Esophagus squamous epithelium (tissue), 5 donors: Measurements from ENCODE around the gene MLLT3. TPM values are rescaled to one million over a fixed set of nuclear protein-coding genes. Genes with fewer than 3 reads are reported as not detected.

Experiments used
- DNase-seq: peaks from one replicate; lab custom pipeline; 2025; lab: John Stamatoyannopoulos, UW
- H3K27ac ChIP-seq, 4 donors: fragments of 200-600 bp; sonication (generic); one replicate each; pipeline ENCODE4 v1.5.1; 2016 to 2019; ENCODE audit warnings: mild to moderate bottlenecking in 1 of 4
- H3K27me3 ChIP-seq, 4 donors: fragments of 200-600 bp; sonication (generic); 1 replicate in 3 of 4; 2 replicates in 1 of 4; pipeline versions ENCODE4 v1.5.1 to v1.6.0; 2017 to 2021; ENCODE audit warnings: antibody characterized with exemption in 1 of 4
- H3K36me3 ChIP-seq, 3 donors: fragments of 200-600 bp; sonication (generic); one replicate each; pipeline ENCODE4 v1.5.1; 2016 to 2019
- H3K4me1 ChIP-seq, 3 donors: fragments of 200-600 bp; sonication (generic); one replicate each; pipeline ENCODE4 v1.5.1; 2017 to 2019
- H3K4me3 ChIP-seq, 4 donors: fragments of 200-600 bp; sonication (generic); 1 replicate in 3 of 4; 2 replicates in 1 of 4; pipeline ENCODE4 v1.5.1; 2016 to 2019; ENCODE audit warnings: mild to moderate bottlenecking in 2 of 4, moderate library complexity in 1 of 4
- H3K9me3 ChIP-seq, 3 donors: fragments of 200-600 bp; sonication (generic); one replicate each; pipeline ENCODE4 v1.5.1; 2016 to 2019
- CTCF ChIP-seq, 6 experiments: fragments of 450-650 bp in 4 of 6; fragments of 200-600 bp in 2 of 6; sonication (generic) in 2 of 6; IDR thresholded peaks; one replicate each; pipeline ENCODE4 v1.5.1; 2016 to 2019; ENCODE audit warnings: antibody characterized with exemption in 6 of 6, mild to moderate bottlenecking in 4 of 6, moderate library complexity in 4 of 6
- POLR2A ChIP-seq, 4 donors: fragments of 450-650 bp; IDR thresholded peaks; one replicate each; pipeline ENCODE4 v1.6.1; 2017; ENCODE audit warnings: antibody characterized with exemption in 4 of 4, mild to moderate bottlenecking in 4 of 4, moderate library complexity in 3 of 4
- WGBS, 2 donors: methylation state at CpG; one replicate each; pipeline ENCODE4 v1.1.5; 2018; 5-methylcytosine and 5-hydroxymethylcytosine counted together
- intact Hi-C: fragments of 100-400 bp; cut with DNase I; formaldehyde crosslinking; loops from one replicate; pipeline ENCODE4 v1.15.0; 2022
- total RNA-seq, 4 donors: library from RNA; depleted of rRNA; stranded (reverse); fragments of >200 nt; gene quantifications; one replicate each; pipeline ENCODE4 v1.1.0, GENCODE V29; 2016
- donor health status: DM: yes; HTN: yes; CAD: no.

MLLT3 gene
- total RNA-seq, 4 donors from 2014 or later: 8.2 to 21.5 (median 8.6) TPM

GRCh38 chr9:20428976-20429375, 193.3 kb downstream of the MLLT3 start:
- WGBS, 2 donors: 86 to 88% methylated on average over 1 of the region's 1 CpG
- DNase-seq: no peak
- no peak overlapping the region for H3K27ac ChIP-seq
- no peak overlapping the region for H3K4me3 ChIP-seq
- H3K9me3 ChIP-seq: no peaks in the 10 kb centered on the region
- no peaks in the 10 kb centered on the region for H3K27me3 ChIP-seq
- no peaks in the 10 kb centered on the region for H3K36me3 ChIP-seq
- TF ChIP-seq CTCF (IDR thresholded peaks at IDR 0.05) (no peak), POLR2A (IDR thresholded peaks at IDR 0.05) (no peak)
- no peaks in the 10 kb centered on the region for H3K4me1 ChIP-seq
- intact Hi-C loops: no loop called here

GRCh38 chr9:20427359-20427758, 194.9 kb downstream of the MLLT3 start:
- no peak for DNase-seq

GRCh38 chr9:20426019-20426418, 196.3 kb downstream of the MLLT3 start:
- intact Hi-C loops: no loop called here
- WGBS, 2 donors: 86 to 92% methylated on average over 2 of the region's 2 CpGs
- H3K27me3 ChIP-seq: no peaks in the 10 kb centered on the region
- no peak overlapping the region for H3K27ac ChIP-seq
- no peaks in the 10 kb centered on the region for H3K9me3 ChIP-seq
- H3K4me1 ChIP-seq: no peaks in the 10 kb centered on the region
- H3K36me3 ChIP-seq: no peaks in the 10 kb centered on the region
- no peak for DNase-seq
- no peak for TF ChIP-seq POLR2A (IDR thresholded peaks at IDR 0.05)
- no peak for TF ChIP-seq CTCF (IDR thresholded peaks at IDR 0.05)
- H3K4me3 ChIP-seq: no peak overlapping the region

More at GRCh38 chr9:20427359-20427758, 194.9 kb downstream of the MLLT3 start:
- no peak overlapping the region for H3K27ac ChIP-seq
- 89 to 100% methylated on average over 1 of the region's 1 CpG for WGBS, 2 donors
- no peaks in the 10 kb centered on the region for H3K9me3 ChIP-seq
- no peaks in the 10 kb centered on the region for H3K27me3 ChIP-seq
- intact Hi-C loops: no loop called here
- H3K4me1 ChIP-seq: no peaks in the 10 kb centered on the region
- no peaks in the 10 kb centered on the region for H3K36me3 ChIP-seq
- H3K4me3 ChIP-seq: no peak overlapping the region
- TF ChIP-seq CTCF (IDR thresholded peaks at IDR 0.05) (no peak), POLR2A (IDR thresholded peaks at IDR 0.05) (no peak)

GRCh38 chr9:20419533-20419932, 202.8 kb downstream of the MLLT3 start:
- WGBS, 2 donors: 44 to 60% methylated on average over 3 of the region's 3 CpGs
- TF ChIP-seq POLR2A (IDR thresholded peaks at IDR 0.05) (no peak), CTCF (IDR thresholded peaks at IDR 0.05) (no peak)
- intact Hi-C loops: no loop called here
- Histone ChIP-seq H3K36me3 (no peaks in the 10 kb centered on the region), H3K27me3 (no peaks in the 10 kb centered on the region), H3K4me3 (no peak overlapping the region), H3K4me1 (no peaks in the 10 kb centered on the region), H3K9me3 (no peaks in the 10 kb centered on the region), H3K27ac (no peak overlapping the region)
- DNase-seq: no peak

GRCh38 chr9:20418485-20418884, 203.8 kb downstream of the MLLT3 start:
- 87 to 100% methylated on average over 4 to 6 of the region's 7 CpGs for WGBS, 2 donors
- TF ChIP-seq CTCF (IDR thresholded peaks at IDR 0.05) (no peak), POLR2A (IDR thresholded peaks at IDR 0.05) (no peak)

More at GRCh38 chr9:20418485-20418884, 203.8 kb downstream of the MLLT3 start:
- Histone ChIP-seq H3K4me1 (no peaks in the 10 kb centered on the region), H3K27ac (no peak overlapping the region), H3K27me3 (no peaks in the 10 kb centered on the region), H3K9me3 (no peaks in the 10 kb centered on the region), H3K4me3 (no peak overlapping the region), H3K36me3 (peaks cover 0 to 7% (median 0%) of the 10 kb centered on the region in 3 donors)
- DNase-seq: no peak
- intact Hi-C loops: no loop called here
